Trophoblast cell (in vitro differentiated cells and primary cell): ENCODE data around the gene RBM17.

Experiments
- DNase-seq, 2 donors: peaks; one replicate each; pipeline ENCODE4 v3.0.0-alpha.2; 2016
- H2AFZ ChIP-seq: 2 replicates; pipeline ENCODE4 v1.6.1; 2013; ENCODE audit warnings: low read length, moderate library complexity, mild to moderate bottlenecking; ENCODE audit not compliant: insufficient read depth, poor library complexity
- H2AK5ac ChIP-seq: 2 replicates; pipeline ENCODE4 v1.6.1; 2013; ENCODE audit warnings: mild to moderate bottlenecking, low read length
- H2BK120ac ChIP-seq: 2 replicates; pipeline ENCODE4 v1.6.1; 2013; ENCODE audit warnings: low read length, mild to moderate bottlenecking, moderate library complexity; ENCODE audit not compliant: insufficient read depth, poor library complexity
- H2BK12ac ChIP-seq: 2 replicates; pipeline ENCODE4 v1.6.1; 2013; ENCODE audit warnings: mild to moderate bottlenecking, low read length, moderate library complexity
- H2BK5ac ChIP-seq: 2 replicates; pipeline ENCODE4 v1.6.1; 2013; ENCODE audit warnings: low read length, low read depth, moderate library complexity, mild to moderate bottlenecking; ENCODE audit not compliant: poor library complexity
- H3K14ac ChIP-seq: 2 replicates; pipeline ENCODE4 v1.6.1; 2013; ENCODE audit warnings: mild to moderate bottlenecking, low read length
- H3K18ac ChIP-seq: 2 replicates; pipeline ENCODE4 v1.6.1; 2013; ENCODE audit warnings: mild to moderate bottlenecking, low read length
- H3K23ac ChIP-seq: 2 replicates; pipeline ENCODE4 v1.6.1; 2013; ENCODE audit warnings: low read length
- H3K27ac ChIP-seq: 2 replicates; pipeline ENCODE4 v1.5.1; 2013; ENCODE audit warnings: low read depth, mild to moderate bottlenecking, inconsistent platforms, low read length, moderate library complexity
- H3K27me3 ChIP-seq: 2 replicates; pipeline ENCODE4 v1.6.1; 2013; ENCODE audit warnings: inconsistent platforms, mild to moderate bottlenecking, low read length, moderate library complexity; ENCODE audit not compliant: insufficient read depth
- H3K36me3 ChIP-seq, 2 experiments: 1 replicate in 1 of 2; 2 replicates in 1 of 2; pipeline ENCODE4 v1.6.1; 2013; ENCODE audit warnings: low read length in 2 of 2, mild to moderate bottlenecking in 2 of 2, moderate library complexity in 1 of 2; ENCODE audit not compliant: insufficient read depth in 2 of 2, control insufficient read depth in 1 of 2
- H3K4ac ChIP-seq: 2 replicates; pipeline ENCODE4 v1.6.1; 2013; ENCODE audit warnings: low read depth, mild to moderate bottlenecking, low read length, moderate library complexity
- H3K4me1 ChIP-seq, 2 experiments: 1 replicate in 1 of 2; 2 replicates in 1 of 2; pipeline ENCODE4 v1.6.1; 2013; ENCODE audit warnings: low read length in 2 of 2, mild to moderate bottlenecking in 2 of 2, moderate library complexity in 1 of 2; ENCODE audit not compliant: insufficient read depth in 2 of 2, control insufficient read depth in 1 of 2
- H3K4me2 ChIP-seq: 2 replicates; pipeline ENCODE4 v1.6.1; 2013; ENCODE audit warnings: inconsistent platforms, mild to moderate bottlenecking, low read length, moderate library complexity
- H3K4me3 ChIP-seq: 2 replicates; pipeline ENCODE4 v1.5.1; 2013; ENCODE audit warnings: mild to moderate bottlenecking, low read depth, low read length, inconsistent platforms
- H3K79me1 ChIP-seq: one replicate; pipeline ENCODE4 v1.6.1; 2013; ENCODE audit warnings: low read length
- H3K79me2 ChIP-seq: 2 replicates; pipeline ENCODE4 v1.6.1; 2013; ENCODE audit warnings: low read length, mild to moderate bottlenecking; ENCODE audit not compliant: control insufficient read depth, insufficient read depth, poor library complexity
- H3K9ac ChIP-seq: 2 replicates; pipeline ENCODE4 v1.6.1; 2013; ENCODE audit warnings: mild to moderate bottlenecking, low read length
- H3K9me3 ChIP-seq: 2 replicates; pipeline ENCODE4 v1.6.1; 2013; ENCODE audit warnings: low read depth, mild to moderate bottlenecking, control low read depth, inconsistent platforms, low read length; ENCODE audit not compliant: insufficient read depth
- H4K12ac ChIP-seq: 2 replicates; pipeline ENCODE4 v1.6.1; 2013; ENCODE audit warnings: low read depth, mild to moderate bottlenecking, low read length, moderate library complexity
- H4K8ac ChIP-seq: 2 replicates; pipeline ENCODE4 v1.6.1; 2013; ENCODE audit warnings: low read depth, mild to moderate bottlenecking, low read length, moderate library complexity
- H4K91ac ChIP-seq: one replicate; pipeline ENCODE4 v1.6.1; 2013; ENCODE audit warnings: low read depth, mild to moderate bottlenecking, low read length, moderate library complexity
- WGBS: extraction: QIAGEN DNeasy Blood & Tissue Kit; methylation state at CpG from one replicate; pipeline ENCODE4 v1.1.7; 2013; ENCODE audit warnings: missing lambda C conversion rate; ENCODE audit not compliant: insufficient read length, insufficient coverage; ENCODE audit errors: extremely low coverage; 5-methylcytosine and 5-hydroxymethylcytosine counted together

Gene RBM17

DNA sequence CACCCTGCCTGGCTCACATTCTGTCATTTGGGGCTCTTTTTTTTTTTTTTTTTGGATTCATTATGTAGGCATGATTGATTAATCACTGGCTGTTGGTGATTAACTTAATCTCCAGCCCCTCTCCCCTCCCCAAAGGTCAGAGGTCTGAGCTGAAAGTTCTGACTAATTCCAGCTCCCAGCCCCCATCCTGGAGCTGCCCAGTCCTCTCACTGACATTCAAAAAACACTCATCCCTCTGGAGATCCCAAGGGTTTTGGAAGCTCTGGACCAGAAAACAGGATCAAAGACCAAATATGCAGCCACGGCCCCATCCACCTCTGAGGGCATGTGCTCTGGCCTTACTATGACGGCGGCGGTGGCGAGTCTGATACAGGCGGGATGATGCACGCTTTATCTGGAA is 53.8 kb downstream of the RBM17 start:
- Histone ChIP-seq H2BK5ac (no peak overlapping the region), H3K36me3 (no peaks in the 10 kb centered on the region), H2AFZ (no peak overlapping the region), H3K4me1 (peaks cover 8 to 12% of the 10 kb centered on the region in 2 experiments), H3K27me3 (no peaks in the 10 kb centered on the region), H3K4ac (no peak overlapping the region), H3K9me3 (no peaks in the 10 kb centered on the region), H3K4me2 (no peak overlapping the region), H2AK5ac (no peak overlapping the region), H2BK12ac (no peak overlapping the region), H3K9ac (no peak overlapping the region), H3K4me3 (no peak overlapping the region), H3K27ac (no peak overlapping the region), H3K14ac (no peak overlapping the region), H4K91ac (no peak overlapping the region), H4K12ac (no peak overlapping the region), H3K79me2 (peaks cover 5% of the 10 kb centered on the region), H3K18ac (no peak overlapping the region), H2BK120ac (no peak overlapping the region), H3K23ac (no peak overlapping the region), H4K8ac (no peak overlapping the region), H3K79me1 (peaks cover 9% of the 10 kb centered on the region)
- DNase-seq = no peak
- no CpG with 5 or more reads among the region's 7 CpGs for WGBS

DNA sequence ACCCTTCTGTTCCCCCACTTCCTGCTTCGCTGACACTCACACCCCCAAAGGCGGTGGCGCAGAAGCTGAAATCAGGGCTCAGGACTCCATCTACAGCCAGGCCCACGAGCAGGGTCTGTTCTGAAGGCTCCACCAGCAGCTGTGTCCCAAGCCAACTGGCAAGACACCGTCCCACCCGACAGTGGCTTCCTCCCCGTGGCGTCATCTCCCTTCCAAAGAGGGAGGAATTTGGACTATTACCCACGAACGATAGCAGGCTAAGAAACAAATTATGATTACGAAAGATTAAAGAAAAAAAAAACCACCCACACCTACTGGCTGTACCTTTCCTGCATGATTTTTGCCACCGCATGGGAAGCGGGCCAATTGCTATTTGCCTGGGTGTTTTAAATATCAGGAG is 54.3 kb downstream of the RBM17 start:
- peaks cover 2% of the 10 kb centered on the region for H3K9me3 ChIP-seq
- no peak overlapping the region for H3K9ac ChIP-seq
- no peak overlapping the region for H4K91ac ChIP-seq
- no peak overlapping the region for H2AFZ ChIP-seq
- H3K4me1 ChIP-seq = peaks cover 10 to 16% of the 10 kb centered on the region in 2 experiments
- H3K23ac ChIP-seq = no peak overlapping the region
- H3K18ac ChIP-seq = no peak overlapping the region
- H4K12ac ChIP-seq = no peak overlapping the region
- H3K14ac ChIP-seq = no peak overlapping the region
- H2BK12ac ChIP-seq = no peak overlapping the region
- WGBS = no CpG with 5 or more reads among the region's 13 CpGs
- no peaks in the 10 kb centered on the region for H3K36me3 ChIP-seq
- no peak overlapping the region for H3K4me2 ChIP-seq
- no peaks in the 10 kb centered on the region for H3K27me3 ChIP-seq
- no peak overlapping the region for H2AK5ac ChIP-seq
- no peak overlapping the region for H4K8ac ChIP-seq
- H3K79me1 ChIP-seq = peaks cover 9% of the 10 kb centered on the region
- no peak overlapping the region for H3K4ac ChIP-seq
- no peak overlapping the region for H2BK5ac ChIP-seq
- DNase-seq = no peak
- H3K27ac ChIP-seq = no peak overlapping the region
- no peak overlapping the region for H3K4me3 ChIP-seq
- peaks cover 5% of the 10 kb centered on the region for H3K79me2 ChIP-seq
- H2BK120ac ChIP-seq = no peak overlapping the region

DNA sequence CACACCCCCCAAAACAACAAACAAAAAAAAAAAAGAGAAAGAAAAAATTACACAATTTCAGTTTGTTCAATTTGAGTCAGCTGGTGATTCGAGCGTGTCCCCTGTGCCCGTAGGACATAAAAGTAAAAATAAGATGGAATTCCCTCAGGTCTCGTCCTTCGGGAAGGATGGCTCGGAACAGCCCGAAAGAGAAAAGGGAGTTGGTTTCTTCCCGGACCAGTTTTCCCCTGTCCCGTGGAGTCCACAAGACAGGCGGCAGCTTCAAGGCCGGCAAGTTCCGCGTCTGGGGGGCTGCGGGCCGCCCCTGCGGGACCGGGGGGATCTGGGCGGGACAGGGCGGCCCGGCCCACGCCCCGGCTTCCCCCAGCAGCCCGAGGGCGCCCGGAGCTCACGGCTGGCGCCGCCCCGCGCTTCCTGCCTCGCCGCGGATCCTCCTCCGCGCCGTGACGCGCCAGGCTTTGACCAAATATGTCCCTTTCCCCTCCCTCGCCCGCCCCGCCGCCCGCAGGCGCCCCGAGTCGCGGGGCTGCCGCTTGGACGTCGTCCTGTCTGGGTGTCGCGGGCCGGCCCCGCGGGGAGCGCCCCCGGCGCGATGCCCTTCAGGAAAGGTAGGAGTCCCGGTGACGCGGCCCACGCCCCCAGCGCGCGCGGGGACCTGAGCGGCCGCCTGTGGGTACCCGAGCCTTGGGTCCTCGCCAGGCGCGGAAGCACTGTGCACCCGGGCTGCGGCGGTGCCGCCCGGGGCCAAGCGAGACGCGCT is 55.8 kb downstream of the RBM17 start:
- H2BK5ac ChIP-seq = peak overlapping the region; percentile 66
- peak overlapping the region; percentile 80 for H2BK120ac ChIP-seq
- peak overlapping the region; percentile 13 for H2AK5ac ChIP-seq
- H3K4ac ChIP-seq = peak overlapping the region; percentile 68
- peaks cover 5% of the 10 kb centered on the region for H3K79me2 ChIP-seq
- peak overlapping the region; percentile 94 for H3K18ac ChIP-seq
- peak overlapping the region; percentile 26 for H3K27ac ChIP-seq
- H4K8ac ChIP-seq = peak overlapping the region; percentile 92
- H3K23ac ChIP-seq = no peak overlapping the region
- H2AFZ ChIP-seq = peak overlapping the region; percentile 80
- peak overlapping the region; percentile 80 for H2BK12ac ChIP-seq
- H3K4me3 ChIP-seq = peak overlapping the region; percentile 88
- peak overlapping the region; percentile 58 for H4K12ac ChIP-seq
- peak overlapping the region; percentile 93 for H3K4me2 ChIP-seq
- peak overlapping the region; percentile 96 for H3K14ac ChIP-seq
- H3K79me1 ChIP-seq = peaks cover 9% of the 10 kb centered on the region
- DNase-seq = peak; percentile 89
- peak overlapping the region; percentile 75 for H3K9ac ChIP-seq
- peaks cover 11 to 20% of the 10 kb centered on the region in 2 experiments for H3K4me1 ChIP-seq
- peaks cover 4% of the 10 kb centered on the region for H3K9me3 ChIP-seq
- H3K27me3 ChIP-seq = no peaks in the 10 kb centered on the region
- H3K36me3 ChIP-seq = no peaks in the 10 kb centered on the region
- no CpG with 5 or more reads among the region's 81 CpGs for WGBS
- H4K91ac ChIP-seq = peak overlapping the region; percentile 85

DNA sequence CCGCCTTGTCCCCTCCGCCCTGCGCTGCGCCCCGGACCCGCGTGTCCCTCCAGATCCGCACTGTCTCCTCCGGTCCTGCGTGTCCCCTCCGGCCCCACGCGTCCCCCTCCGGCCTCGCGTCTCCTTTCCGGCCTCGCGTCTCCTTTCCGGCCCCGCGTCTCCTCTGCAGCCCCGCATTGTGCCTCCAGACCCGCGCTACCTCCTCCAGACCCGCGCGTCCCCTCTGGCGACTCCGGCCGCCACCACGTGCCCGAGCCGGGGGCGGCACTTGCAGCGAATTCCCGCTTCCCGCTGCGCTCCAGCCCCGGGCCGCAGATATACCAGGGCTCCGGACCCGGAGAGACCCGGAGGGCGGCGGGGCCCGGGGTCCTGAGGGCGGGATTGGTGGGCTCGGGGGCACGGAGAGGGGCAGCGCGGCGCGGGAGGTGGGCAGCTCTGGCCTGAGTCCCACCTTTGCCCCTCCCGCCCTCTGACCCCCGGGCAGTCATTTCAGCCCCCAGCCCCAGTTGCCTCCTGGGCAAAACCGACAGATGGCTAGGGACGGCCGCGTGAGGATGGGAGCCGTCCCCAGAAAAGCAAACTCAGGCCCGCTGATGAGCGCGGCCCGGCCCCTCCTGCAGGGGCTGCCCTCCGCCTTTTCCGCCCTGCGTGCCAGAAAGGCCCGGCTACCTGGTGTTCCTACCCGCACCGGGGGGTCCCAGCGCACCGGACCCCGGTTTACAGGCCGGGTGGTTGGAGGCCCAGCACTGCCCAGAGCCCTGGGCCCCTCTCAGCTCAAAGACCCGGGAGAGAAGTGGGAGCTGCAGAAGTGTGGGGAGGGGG is 56.5 kb downstream of the RBM17 start:
- peak; percentile 35 to 67 for DNase-seq
- Histone ChIP-seq H2BK120ac (peak overlapping the region; percentile 80), H3K4me2 (peak overlapping the region; percentile 93), H3K4me1 (peaks cover 11 to 20% of the 10 kb centered on the region in 2 experiments), H2BK5ac (peak overlapping the region; percentile 55), H3K4ac (peak overlapping the region; percentile 68), H3K27me3 (no peaks in the 10 kb centered on the region), H3K14ac (peak overlapping the region; percentile 96), H3K18ac (peak overlapping the region; percentile 94), H4K8ac (peak overlapping the region; percentile 55), H3K79me2 (peaks cover 5% of the 10 kb centered on the region), H3K4me3 (peak overlapping the region; percentile 88), H2BK12ac (peak overlapping the region; percentile 80), H2AK5ac (peak overlapping the region; percentile 13), H3K79me1 (peaks cover 9% of the 10 kb centered on the region), H4K12ac (peak overlapping the region; percentile 49), H4K91ac (peak overlapping the region; percentile 76), H3K36me3 (no peaks in the 10 kb centered on the region), H3K27ac (peak overlapping the region; percentile 10), H3K9me3 (peaks cover 4% of the 10 kb centered on the region), H3K23ac (no peak overlapping the region), H3K9ac (peak overlapping the region; percentile 66), H2AFZ (peak overlapping the region; percentile 80)
- WGBS = no CpG with 5 or more reads among the region's 76 CpGs
